ENCODE data around the gene AUTS2. TPM values are rescaled to one million over a fixed set of nuclear protein-coding genes. Genes with fewer than 3 reads are reported as not detected.

AUTS2 gene
- total RNA-seq, 1 donor from 2014 or later = 80.6 TPM

- TF ChIP-seq, protein P1, sequence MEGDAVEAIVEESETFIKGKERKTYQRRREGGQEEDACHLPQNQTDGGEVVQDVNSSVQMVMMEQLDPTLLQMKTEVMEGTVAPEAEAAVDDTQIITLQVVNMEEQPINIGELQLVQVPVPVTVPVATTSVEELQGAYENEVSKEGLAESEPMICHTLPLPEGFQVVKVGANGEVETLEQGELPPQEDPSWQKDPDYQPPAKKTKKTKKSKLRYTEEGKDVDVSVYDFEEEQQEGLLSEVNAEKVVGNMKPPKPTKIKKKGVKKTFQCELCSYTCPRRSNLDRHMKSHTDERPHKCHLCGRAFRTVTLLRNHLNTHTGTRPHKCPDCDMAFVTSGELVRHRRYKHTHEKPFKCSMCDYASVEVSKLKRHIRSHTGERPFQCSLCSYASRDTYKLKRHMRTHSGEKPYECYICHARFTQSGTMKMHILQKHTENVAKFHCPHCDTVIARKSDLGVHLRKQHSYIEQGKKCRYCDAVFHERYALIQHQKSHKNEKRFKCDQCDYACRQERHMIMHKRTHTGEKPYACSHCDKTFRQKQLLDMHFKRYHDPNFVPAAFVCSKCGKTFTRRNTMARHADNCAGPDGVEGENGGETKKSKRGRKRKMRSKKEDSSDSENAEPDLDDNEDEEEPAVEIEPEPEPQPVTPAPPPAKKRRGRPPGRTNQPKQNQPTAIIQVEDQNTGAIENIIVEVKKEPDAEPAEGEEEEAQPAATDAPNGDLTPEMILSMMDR (IDR thresholded peaks at IDR 0.05) = no peak
- peaks cover 12% of the 10 kb centered on the region for H3K9me3 Mint-ChIP-seq (ENCODE audit: unreplicated experiment)
- DNase-seq (ENCODE audit: extremely low spot score, unreplicated experiment) = no peak
- H3K27me3 Mint-ChIP-seq (ENCODE audit: unreplicated experiment) = peaks cover 13% of the 10 kb centered on the region
- no peak overlapping the region for H3K4me3 Mint-ChIP-seq (ENCODE audit: unreplicated experiment)
- no peak overlapping the region for H3K27ac Mint-ChIP-seq (ENCODE audit: unreplicated experiment)
- peaks cover 18% of the 10 kb centered on the region for H3K4me1 Mint-ChIP-seq (ENCODE audit: unreplicated experiment)
- H3K36me3 Mint-ChIP-seq (ENCODE audit: unreplicated experiment) = peaks cover 22% of the 10 kb centered on the region
Measured at GRCh38 chr7:70599446-70600190, 1001.3 kb downstream of the AUTS2 start.

DNA sequence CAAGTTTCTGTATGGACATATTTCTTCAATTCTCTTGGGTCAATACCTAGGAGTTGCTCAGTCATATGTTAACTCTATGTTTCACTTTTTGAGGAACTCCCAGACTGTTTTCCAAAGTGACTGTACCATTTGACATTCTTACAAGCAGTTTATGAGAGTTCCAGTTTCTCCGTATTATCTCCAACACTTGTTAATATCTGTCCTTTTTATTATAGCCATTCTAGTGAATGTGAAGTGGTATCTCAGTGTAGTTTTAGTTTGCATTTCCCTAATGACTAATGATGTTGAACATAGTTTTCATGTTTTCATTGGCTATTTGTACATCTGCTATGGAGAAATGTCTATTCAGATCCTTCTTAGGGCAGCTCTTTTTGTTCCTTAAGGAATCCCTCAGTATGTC is 1002.7 kb downstream of the AUTS2 start:
- TF ChIP-seq, protein P1 (IDR thresholded peaks at IDR 0.05) = no peak
- Mint-ChIP-seq H3K27ac (ENCODE audit: unreplicated experiment) (no peak overlapping the region), H3K36me3 (ENCODE audit: unreplicated experiment) (peaks cover 30% of the 10 kb centered on the region), H3K4me3 (ENCODE audit: unreplicated experiment) (no peak overlapping the region), H3K27me3 (ENCODE audit: unreplicated experiment) (peaks cover 13% of the 10 kb centered on the region), H3K4me1 (ENCODE audit: unreplicated experiment) (peaks cover 12% of the 10 kb centered on the region), H3K9me3 (ENCODE audit: unreplicated experiment) (peaks cover 12% of the 10 kb centered on the region)
- no peak for DNase-seq (ENCODE audit: extremely low spot score, unreplicated experiment)

- Mint-ChIP-seq H3K27ac (ENCODE audit: unreplicated experiment) (no peak overlapping the region), H3K4me1 (ENCODE audit: unreplicated experiment) (peaks cover 11% of the 10 kb centered on the region), H3K27me3 (ENCODE audit: unreplicated experiment) (peaks cover 6% of the 10 kb centered on the region), H3K4me3 (ENCODE audit: unreplicated experiment) (no peak overlapping the region), H3K9me3 (ENCODE audit: unreplicated experiment) (peaks cover 12% of the 10 kb centered on the region), H3K36me3 (ENCODE audit: unreplicated experiment) (peaks cover 30% of the 10 kb centered on the region)
- TF ChIP-seq, protein P1 (IDR thresholded peaks at IDR 0.05) = no peak
- DNase-seq (ENCODE audit: extremely low spot score, unreplicated experiment) = no peak
Measured at GRCh38 chr7:70602117-70602516, 1003.8 kb downstream of the AUTS2 start.

DNA sequence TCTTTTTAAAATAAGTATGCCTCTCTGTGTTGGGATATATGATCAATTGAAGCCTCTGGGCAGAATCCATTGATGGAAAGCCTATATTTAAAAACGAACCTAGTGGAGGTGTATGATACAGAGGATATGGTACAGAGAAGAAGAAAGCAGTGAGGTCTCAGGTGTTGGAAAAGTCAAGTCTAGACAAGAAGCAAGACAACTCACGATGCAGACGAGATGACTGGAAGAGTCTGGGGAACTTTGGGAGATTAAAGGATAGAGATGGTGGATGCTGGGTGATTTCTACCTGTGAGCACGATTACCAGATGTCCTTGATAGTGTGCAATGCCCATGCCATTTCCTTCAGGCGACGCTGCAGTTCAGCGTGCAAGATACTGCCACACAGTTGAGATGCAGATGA is 1009.0 kb downstream of the AUTS2 start:
- peaks cover 18% of the 10 kb centered on the region for H3K4me1 Mint-ChIP-seq (ENCODE audit: unreplicated experiment)
- no peaks in the 10 kb centered on the region for H3K9me3 Mint-ChIP-seq (ENCODE audit: unreplicated experiment)
- no peaks in the 10 kb centered on the region for H3K27me3 Mint-ChIP-seq (ENCODE audit: unreplicated experiment)
- H3K36me3 Mint-ChIP-seq (ENCODE audit: unreplicated experiment) = peaks cover 16% of the 10 kb centered on the region
- H3K4me3 Mint-ChIP-seq (ENCODE audit: unreplicated experiment) = no peak overlapping the region
- TF ChIP-seq, protein P1 (IDR thresholded peaks at IDR 0.05) = no peak
- no peak overlapping the region for H3K27ac Mint-ChIP-seq (ENCODE audit: unreplicated experiment)
- DNase-seq (ENCODE audit: extremely low spot score, unreplicated experiment) = no peak

DNA sequence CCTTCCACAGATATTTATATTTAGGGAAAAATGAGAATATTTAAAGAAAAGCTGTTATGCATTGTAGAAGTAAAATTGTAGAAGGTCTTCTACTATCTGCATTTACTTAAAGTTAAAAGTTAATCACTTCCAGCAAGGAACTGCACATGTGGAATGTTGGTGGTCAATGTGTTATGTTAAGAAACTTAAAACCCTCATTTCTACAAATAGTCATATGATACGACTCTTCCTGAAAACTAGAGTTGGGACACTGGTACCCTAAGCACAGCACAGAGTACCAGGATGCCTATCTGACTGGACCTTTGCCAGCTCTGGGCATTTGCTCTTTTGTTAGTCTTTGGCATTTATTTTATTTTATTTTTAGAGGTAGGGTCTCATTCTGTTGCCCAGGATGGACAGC is 1009.5 kb downstream of the AUTS2 start:
- peaks cover 15% of the 10 kb centered on the region for H3K36me3 Mint-ChIP-seq (ENCODE audit: unreplicated experiment)
- no peak overlapping the region for H3K4me3 Mint-ChIP-seq (ENCODE audit: unreplicated experiment)
- TF ChIP-seq, protein P1 (IDR thresholded peaks at IDR 0.05) = no peak
- DNase-seq (ENCODE audit: extremely low spot score, unreplicated experiment) = no peak
- H3K9me3 Mint-ChIP-seq (ENCODE audit: unreplicated experiment) = no peaks in the 10 kb centered on the region
- no peak overlapping the region for H3K27ac Mint-ChIP-seq (ENCODE audit: unreplicated experiment)
- no peaks in the 10 kb centered on the region for H3K27me3 Mint-ChIP-seq (ENCODE audit: unreplicated experiment)
- H3K4me1 Mint-ChIP-seq (ENCODE audit: unreplicated experiment) = peaks cover 14% of the 10 kb centered on the region
